ENCODE measurements around the gene UNC5B.
A peak's percentile ranks its signal among the peaks of the same experiment; 100 is the strongest.

Gene UNC5B

GRCh38 chr10:71239946-71240795, 27.8 kb downstream of the UNC5B start:
- DNase-seq, result no peak

- DNase-seq, result peak; percentile 79
These were observed 28.9 kb downstream of the UNC5B start for GRCh38 chr10:71241114-71241829.

- no peak for DNase-seq
These were observed 29.7 kb downstream of the UNC5B start for GRCh38 chr10:71241830-71242621.

GRCh38 chr10:71242622-71243009, 30.2 kb downstream of the UNC5B start:
- DNase-seq, result no peak

- no peak for DNase-seq
These were observed 31.5 kb downstream of the UNC5B start for GRCh38 chr10:71243756-71244395.

GRCh38 chr10:71244431-71245419, 32.4 kb downstream of the UNC5B start:
- DNase-seq, result peak; percentile 81

- DNase-seq, result no peak
These were observed 33.3 kb downstream of the UNC5B start for GRCh38 chr10:71245420-71246325.

GRCh38 chr10:71246591-71247413, 34.4 kb downstream of the UNC5B start:
- no peak for DNase-seq

- DNase-seq, result no peak
These were observed 35.0 kb downstream of the UNC5B start for GRCh38 chr10:71247414-71247705.

- DNase-seq, result no peak
These were observed 35.4 kb downstream of the UNC5B start for GRCh38 chr10:71247804-71248203.

GRCh38 chr10:71248210-71248609, 35.8 kb downstream of the UNC5B start:
- no peak for DNase-seq

- no peak for DNase-seq
These were observed 37.6 kb downstream of the UNC5B start for GRCh38 chr10:71249996-71250395.

- peak; percentile 42 for DNase-seq
These were observed 38.0 kb downstream of the UNC5B start for GRCh38 chr10:71250405-71250804.

GRCh38 chr10:71250842-71251241, 38.5 kb downstream of the UNC5B start:
- DNase-seq, result peak; percentile 40

- no peak for DNase-seq
These were observed 38.9 kb downstream of the UNC5B start for GRCh38 chr10:71251319-71251718.

- no peak for DNase-seq
These were observed 39.9 kb downstream of the UNC5B start for GRCh38 chr10:71252220-71252619.

- no peak for DNase-seq
These were observed 41.8 kb downstream of the UNC5B start for GRCh38 chr10:71253981-71254818.

GRCh38 chr10:71254834-71255549, 42.6 kb downstream of the UNC5B start:
- no peak for DNase-seq

All from fibroblast of skin of right biceps (primary cell).